HepG2 (cell line): ENCODE data around the gene CNNM1. TPM values are rescaled to one million over a fixed set of nuclear protein-coding genes. Genes with fewer than 3 reads are reported as not detected.

Experiments
- ATF7 ChIP-seq, 2 experiments: fragments of 450-650 bp in 1 of 2; sonication (generic) in 1 of 2; formaldehyde crosslinking in 1 of 2; IDR thresholded peaks; 2 replicates each; pipeline versions ENCODE4 v1.4.0 to v1.6.1; 2016 to 2020; ENCODE audit warnings: antibody characterized with exemption in 1 of 2, mild to moderate bottlenecking in 1 of 2, missing genetic modification reagents in 1 of 2
- FOXA3 ChIP-seq: IDR thresholded peaks from 2 replicates; pipeline ENCODE4 v1.6.1; 2016; ENCODE audit warnings: missing genetic modification reagents, missing compliant biosample characterization
- FOXP4 ChIP-seq: sonication (generic); formaldehyde crosslinking; IDR thresholded peaks from 2 replicates; pipeline ENCODE4 v1.4.0; 2020; ENCODE audit warnings: missing genetic modification reagents
- IKZF5 ChIP-seq: IDR thresholded peaks from 2 replicates; pipeline ENCODE4 v1.6.1; 2018; ENCODE audit warnings: missing genetic modification reagents, mild to moderate bottlenecking, missing compliant biosample characterization
- JUN ChIP-seq: sonication (generic); formaldehyde crosslinking; IDR thresholded peaks from 2 replicates; pipeline ENCODE4 v1.4.0; 2020; ENCODE audit warnings: mild to moderate bottlenecking, missing genetic modification reagents
- MEF2D ChIP-seq: sonication (generic); formaldehyde crosslinking; IDR thresholded peaks from 2 replicates; pipeline ENCODE4 v1.5.1; 2020; ENCODE audit warnings: mild to moderate bottlenecking, missing genetic modification reagents
- NKX3-1 ChIP-seq: sonication (generic); formaldehyde crosslinking; IDR thresholded peaks from 2 replicates; pipeline ENCODE4 v1.5.0; 2020; ENCODE audit warnings: missing genetic modification reagents
- PCBP1 ChIP-seq: fragments of 200-400 bp; formaldehyde crosslinking; IDR thresholded peaks from 2 replicates; pipeline ENCODE4 v1.6.1; 2017; ENCODE audit warnings: mild to moderate bottlenecking, low read depth, low read length, borderline replicate concordance
- SAP130 ChIP-seq: IDR thresholded peaks from 2 replicates; pipeline ENCODE4 v1.6.1; 2016; ENCODE audit warnings: low read depth
- ZMYM3 ChIP-seq: sonication (generic); formaldehyde crosslinking; IDR thresholded peaks from 2 replicates; pipeline ENCODE4 v1.5.1; 2020; ENCODE audit warnings: mild to moderate bottlenecking, missing genetic modification reagents
- ZNF235 ChIP-seq: sonication (generic); formaldehyde crosslinking; IDR thresholded peaks from 2 replicates; pipeline ENCODE4 v1.8.1; 2023; ENCODE audit warnings: mild to moderate bottlenecking, missing genetic modification reagents, borderline replicate concordance
- polyA plus RNA-seq, 8 experiments: library from polyadenylated mRNA; depleted of rRNA in 3 of 8; stranded (reverse) in 7 of 8; unstranded in 1 of 8; fragments of >200 nt; fragmentation: Illumina TruSeq in 4 of 8; extraction: Trizol in 4 of 8; gene quantifications; 2 replicates each; pipeline versions ENCODE4 v1.2.1 to v1.2.3, GENCODE V29; 2011 to 2016; ENCODE audit warnings: low read depth in 4 of 8, missing spikeins in 1 of 8, mixed read lengths in 1 of 8; ENCODE audit not compliant: insufficient read depth in 1 of 8
- total RNA-seq, 5 experiments: library from RNA; depleted of rRNA; stranded (reverse); fragments of >200 nt; fragmentation: Illumina TruSeq; extraction: Trizol; gene quantifications; 2 replicates each; pipeline ENCODE4 v1.2.3, GENCODE V29; 2016; ENCODE audit warnings: low read depth in 1 of 5
- TF ChIP-seq, protein P1 (sequence below): sonication (generic); formaldehyde crosslinking; IDR thresholded peaks from 2 replicates; pipeline ENCODE4 v1.4.0; 2020; ENCODE audit warnings: missing genetic modification reagents
- TF ChIP-seq, protein P2 (sequence below), 2 experiments: sonication (generic) in 1 of 2; formaldehyde crosslinking in 1 of 2; IDR thresholded peaks; 2 replicates each; pipeline versions ENCODE4 v1.4.0 to v1.6.1; 2018 to 2020; ENCODE audit warnings: missing genetic modification reagents in 2 of 2, borderline replicate concordance in 1 of 2, low read depth in 1 of 2, mild to moderate bottlenecking in 1 of 2, missing biosample characterization in 1 of 2
- TF ChIP-seq, protein P3 (sequence below): IDR thresholded peaks from 2 replicates; pipeline ENCODE4 v1.6.1; 2012; ENCODE audit warnings: inconsistent platforms
- TF ChIP-seq, protein P4 (sequence below): IDR thresholded peaks from 2 replicates; pipeline ENCODE4 v1.4.0; 2020; ENCODE audit warnings: mild to moderate bottlenecking, missing genetic modification reagents

Gene CNNM1
- total and polyA plus RNA-seq, 2 of the 13 experiments (the other 11 are each of a cell fraction or from before 2014, with no cell fraction given), result 4.3 to 9.6 TPM

GRCh38 chr10:99303899-99304861, 25.0 kb upstream of the CNNM1 start (continued):
- TF ChIP-seq, protein P1, sequence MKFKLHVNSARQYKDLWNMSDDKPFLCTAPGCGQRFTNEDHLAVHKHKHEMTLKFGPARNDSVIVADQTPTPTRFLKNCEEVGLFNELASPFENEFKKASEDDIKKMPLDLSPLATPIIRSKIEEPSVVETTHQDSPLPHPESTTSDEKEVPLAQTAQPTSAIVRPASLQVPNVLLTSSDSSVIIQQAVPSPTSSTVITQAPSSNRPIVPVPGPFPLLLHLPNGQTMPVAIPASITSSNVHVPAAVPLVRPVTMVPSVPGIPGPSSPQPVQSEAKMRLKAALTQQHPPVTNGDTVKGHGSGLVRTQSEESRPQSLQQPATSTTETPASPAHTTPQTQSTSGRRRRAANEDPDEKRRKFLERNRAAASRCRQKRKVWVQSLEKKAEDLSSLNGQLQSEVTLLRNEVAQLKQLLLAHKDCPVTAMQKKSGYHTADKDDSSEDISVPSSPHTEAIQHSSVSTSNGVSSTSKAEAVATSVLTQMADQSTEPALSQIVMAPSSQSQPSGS (CRISPR knock-in tag), result peak; percentile 55; the same call in 1 of the 2 replicates
- TF ChIP-seq JUN (CRISPR knock-in tag), result peak; percentile 77; the same call in 1 of the 2 replicates
- TF ChIP-seq MEF2D (CRISPR knock-in tag), result 0 out of 2 replicates have a peak, but pooled peaks have one; percentile 39
- no peak for TF ChIP-seq NKX3-1 (CRISPR knock-in tag)
- 0 out of 2 replicates have a peak, but pooled peaks have one; percentile 4 for TF ChIP-seq FOXP4 (CRISPR knock-in tag)
- TF ChIP-seq ATF7 (IDR thresholded peaks at IDR 0.05), result no peak
- peak; percentile 73; the same call in 1 of the 2 replicates for TF ChIP-seq ATF7 (CRISPR knock-in tag; IDR thresholded peaks at IDR 0.05)
- peak; percentile 52 for TF ChIP-seq SAP130 (CRISPR knock-in tag)
- TF ChIP-seq, protein P2, sequence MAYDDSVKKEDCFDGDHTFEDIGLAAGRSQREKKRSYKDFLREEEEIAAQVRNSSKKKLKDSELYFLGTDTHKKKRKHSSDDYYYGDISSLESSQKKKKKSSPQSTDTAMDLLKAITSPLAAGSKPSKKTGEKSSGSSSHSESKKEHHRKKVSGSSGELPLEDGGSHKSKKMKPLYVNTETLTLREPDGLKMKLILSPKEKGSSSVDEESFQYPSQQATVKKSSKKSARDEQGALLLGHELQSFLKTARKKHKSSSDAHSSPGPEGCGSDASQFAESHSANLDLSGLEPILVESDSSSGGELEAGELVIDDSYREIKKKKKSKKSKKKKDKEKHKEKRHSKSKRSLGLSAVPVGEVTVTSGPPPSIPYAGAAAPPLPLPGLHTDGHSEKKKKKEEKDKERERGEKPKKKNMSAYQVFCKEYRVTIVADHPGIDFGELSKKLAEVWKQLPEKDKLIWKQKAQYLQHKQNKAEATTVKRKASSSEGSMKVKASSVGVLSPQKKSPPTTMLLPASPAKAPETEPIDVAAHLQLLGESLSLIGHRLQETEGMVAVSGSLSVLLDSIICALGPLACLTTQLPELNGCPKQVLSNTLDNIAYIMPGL (CRISPR knock-in tag; IDR thresholded peaks at IDR 0.05; ENCODE audit: borderline replicate concordance in 1 of 2, low read depth in 1 of 2), result peak in 1 of 2 experiments; percentile 43; a peak in 1 of 4 replicates
- TF ChIP-seq FOXA3 (CRISPR knock-in tag), result peak; percentile 66
- peak; percentile 45 for TF ChIP-seq IKZF5
- TF ChIP-seq, protein P3, sequence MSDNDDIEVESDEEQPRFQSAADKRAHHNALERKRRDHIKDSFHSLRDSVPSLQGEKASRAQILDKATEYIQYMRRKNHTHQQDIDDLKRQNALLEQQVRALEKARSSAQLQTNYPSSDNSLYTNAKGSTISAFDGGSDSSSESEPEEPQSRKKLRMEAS, result peak; percentile 40; the same call in 1 of the 2 replicates
- TF ChIP-seq ZNF235 (CRISPR knock-in tag), result no peak
- TF ChIP-seq, protein P4, sequence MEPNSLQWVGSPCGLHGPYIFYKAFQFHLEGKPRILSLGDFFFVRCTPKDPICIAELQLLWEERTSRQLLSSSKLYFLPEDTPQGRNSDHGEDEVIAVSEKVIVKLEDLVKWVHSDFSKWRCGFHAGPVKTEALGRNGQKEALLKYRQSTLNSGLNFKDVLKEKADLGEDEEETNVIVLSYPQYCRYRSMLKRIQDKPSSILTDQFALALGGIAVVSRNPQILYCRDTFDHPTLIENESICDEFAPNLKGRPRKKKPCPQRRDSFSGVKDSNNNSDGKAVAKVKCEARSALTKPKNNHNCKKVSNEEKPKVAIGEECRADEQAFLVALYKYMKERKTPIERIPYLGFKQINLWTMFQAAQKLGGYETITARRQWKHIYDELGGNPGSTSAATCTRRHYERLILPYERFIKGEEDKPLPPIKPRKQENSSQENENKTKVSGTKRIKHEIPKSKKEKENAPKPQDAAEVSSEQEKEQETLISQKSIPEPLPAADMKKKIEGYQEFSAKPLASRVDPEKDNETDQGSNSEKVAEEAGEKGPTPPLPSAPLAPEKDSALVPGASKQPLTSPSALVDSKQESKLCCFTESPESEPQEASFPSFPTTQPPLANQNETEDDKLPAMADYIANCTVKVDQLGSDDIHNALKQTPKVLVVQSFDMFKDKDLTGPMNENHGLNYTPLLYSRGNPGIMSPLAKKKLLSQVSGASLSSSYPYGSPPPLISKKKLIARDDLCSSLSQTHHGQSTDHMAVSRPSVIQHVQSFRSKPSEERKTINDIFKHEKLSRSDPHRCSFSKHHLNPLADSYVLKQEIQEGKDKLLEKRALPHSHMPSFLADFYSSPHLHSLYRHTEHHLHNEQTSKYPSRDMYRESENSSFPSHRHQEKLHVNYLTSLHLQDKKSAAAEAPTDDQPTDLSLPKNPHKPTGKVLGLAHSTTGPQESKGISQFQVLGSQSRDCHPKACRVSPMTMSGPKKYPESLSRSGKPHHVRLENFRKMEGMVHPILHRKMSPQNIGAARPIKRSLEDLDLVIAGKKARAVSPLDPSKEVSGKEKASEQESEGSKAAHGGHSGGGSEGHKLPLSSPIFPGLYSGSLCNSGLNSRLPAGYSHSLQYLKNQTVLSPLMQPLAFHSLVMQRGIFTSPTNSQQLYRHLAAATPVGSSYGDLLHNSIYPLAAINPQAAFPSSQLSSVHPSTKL (CRISPR knock-in tag), result peak; percentile 87
- TF ChIP-seq PCBP1, result no peak
- TF ChIP-seq ZMYM3, result peak; percentile 29; the same call in 1 of the 2 replicates
